Anterior cingulate cortex (tissue), 58 donors: ENCODE measurements around the gene PDZD2.

Experiments used
- DNase-seq, 58 donors: peaks; one replicate each; lab custom pipeline; 2025; lab: John Stamatoyannopoulos, UW

The PDZD2 gene

GRCh38 chr5:31638748-31639418 is at the start of gene PDZD2:
TSS of gene PDZD2 (plus strand) at chr5:31639131.
- peak; percentile 36 to 88 (median 76) for DNase-seq

- no peak for DNase-seq
Observed at GRCh38 chr5:31593665-31594064, 45.3 kb upstream of the PDZD2 start.

- no peak for DNase-seq
Observed at GRCh38 chr5:31596354-31596753, 42.6 kb upstream of the PDZD2 start.

GRCh38 chr5:31598640-31599611 is 40.0 kb upstream of the PDZD2 start:
- no peak for DNase-seq

GRCh38 chr5:31602305-31602704 is 36.6 kb upstream of the PDZD2 start:
- DNase-seq, result peak in 1 of 58 donors; percentile 48

GRCh38 chr5:31604240-31604639 is 34.7 kb upstream of the PDZD2 start:
- DNase-seq, result no peak

GRCh38 chr5:31604644-31605043 is 34.3 kb upstream of the PDZD2 start:
- DNase-seq, result no peak

- peak in 25 of 58 donors; percentile 3 to 80 (median 31) for DNase-seq
Observed at GRCh38 chr5:31605920-31606319, 33.0 kb upstream of the PDZD2 start.

- no peak for DNase-seq
Observed at GRCh38 chr5:31607546-31607945, 31.4 kb upstream of the PDZD2 start.

- DNase-seq, result no peak
Observed at GRCh38 chr5:31611002-31611401, 27.9 kb upstream of the PDZD2 start.

- DNase-seq, result no peak
Observed at GRCh38 chr5:31613651-31614050, 25.3 kb upstream of the PDZD2 start.

- no peak for DNase-seq
Observed at GRCh38 chr5:31614151-31615020, 24.5 kb upstream of the PDZD2 start.

- no peak for DNase-seq
Observed at GRCh38 chr5:31617867-31618266, 21.1 kb upstream of the PDZD2 start.

- DNase-seq, result no peak
Observed at GRCh38 chr5:31620026-31620425, 18.9 kb upstream of the PDZD2 start.

- no peak for DNase-seq
Observed at GRCh38 chr5:31623249-31623648, 15.7 kb upstream of the PDZD2 start.

- DNase-seq, result no peak
Observed at GRCh38 chr5:31625394-31625793, 13.5 kb upstream of the PDZD2 start.

- DNase-seq, result no peak
Observed at GRCh38 chr5:31626156-31626555, 12.8 kb upstream of the PDZD2 start.

GRCh38 chr5:31626604-31627234 is 12.2 kb upstream of the PDZD2 start:
- no peak for DNase-seq

GRCh38 chr5:31630931-31631330 is 8.0 kb upstream of the PDZD2 start:
- DNase-seq, result no peak

- DNase-seq, result no peak
Observed at GRCh38 chr5:31632460-31632859, 6.5 kb upstream of the PDZD2 start.
